H1 (cell line): ENCODE measurements around the gene COPS6. TPM values are rescaled to one million over a fixed set of nuclear protein-coding genes. Genes with fewer than 3 reads are reported as not detected.

Source experiments
- HDAC2 ChIP-seq, 2 experiments: fragments of 300-600 bp in 1 of 2; sonication (generic) in 1 of 2; IDR thresholded peaks; 2 replicates each; pipeline ENCODE4 v1.6.1; 2011 to 2012; ENCODE audit warnings: low read depth in 2 of 2, low read length in 2 of 2, mild to moderate bottlenecking in 2 of 2, moderate library complexity in 2 of 2, borderline replicate concordance in 1 of 2, inconsistent platforms in 1 of 2
- polyA plus RNA-seq, 7 experiments: library from polyadenylated mRNA; depleted of rRNA in 3 of 7; stranded (reverse) in 5 of 7; unstranded in 2 of 7; fragments of >200 nt in 5 of 7; fragments of 200-250 nt in 2 of 7; gene quantifications; 1 replicate in 5 of 7; 2 replicates in 1 of 7; 4 replicates in 1 of 7; pipeline versions ENCODE4 v1.2.1 to v1.2.3, GENCODE V29; 2011 to 2013; ENCODE audit warnings: missing spikeins in 2 of 7, mixed read lengths in 2 of 7
- total RNA-seq: library from RNA; stranded (reverse); fragmentation: NEBNext Ultra II Directional; extraction: Animal tissue kit (Norgen Biotek cat#: 25700); gene quantifications from 2 replicates; pipeline ENCODE4 v1.2.1, GENCODE V29; 2021

COPS6 gene
- total and polyA plus RNA-seq, 2 of the 8 experiments (the other 6 are each of a cell fraction or from before 2014, with no cell fraction given) = 127 to 225 TPM

DNA sequence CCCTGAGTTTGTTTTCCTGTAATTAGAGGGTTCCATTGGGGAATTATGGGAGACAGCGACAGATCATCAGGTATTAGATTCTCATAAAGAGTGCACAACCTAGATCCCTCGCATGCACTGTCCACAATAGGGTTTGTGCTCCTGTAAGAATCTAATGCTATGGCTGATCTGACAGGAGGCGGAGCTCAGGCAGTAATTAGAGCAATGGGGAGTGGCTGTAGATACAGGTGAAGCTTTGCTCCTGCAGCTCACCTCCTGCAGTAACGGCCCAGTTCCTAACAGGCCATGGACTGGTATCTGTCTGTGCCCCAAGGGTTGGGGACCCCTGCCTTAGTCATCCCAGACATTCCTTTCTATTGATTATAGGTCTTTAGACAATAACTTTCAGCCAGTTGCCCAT is 40.1 kb upstream of the COPS6 start (continued):
- no peak for TF ChIP-seq HDAC2 (IDR thresholded peaks at IDR 0.05; ENCODE audit: borderline replicate concordance in 1 of 2, low read depth in 2 of 2, low read length in 2 of 2)
- TF ChIP-seq, all 59 proteins: peak for 0
